T-helper 2 cell treated with Interferon-gamma antibody and Interleukin-4, amounts not matched to agents 5 μg/mL and 100 μg/mL, for 36 hours (primary cell): Measurements from ENCODE around the gene ZNF827.
A peak's percentile ranks its signal among the peaks of the same experiment; 100 is the strongest.

Experiments used
- DNase-seq: peaks from one replicate; pipeline ENCODE4 v3.0.0; 2021; ENCODE audit warnings: low spot score
- H3K27ac Mint-ChIP-seq: one replicate; pipeline ENCODE4 v1.8.0; 2021; ENCODE audit warnings: mild to moderate bottlenecking, mixed read lengths
- H3K27me3 Mint-ChIP-seq: one replicate; pipeline ENCODE4 v1.8.0; 2021; ENCODE audit warnings: low read depth, mixed read lengths
- H3K36me3 Mint-ChIP-seq: one replicate; pipeline ENCODE4 v1.8.0; 2021; ENCODE audit warnings: low read depth, mixed read lengths
- H3K4me1 Mint-ChIP-seq: one replicate; pipeline ENCODE4 v1.8.0; 2021; ENCODE audit warnings: low read depth, mixed read lengths
- H3K4me3 Mint-ChIP-seq: one replicate; pipeline ENCODE4 v1.8.0; 2022; ENCODE audit warnings: mild to moderate bottlenecking, moderate library complexity, mixed read lengths
- H3K9me3 Mint-ChIP-seq: one replicate; pipeline ENCODE4 v1.8.0; 2021; ENCODE audit warnings: mixed read lengths

Gene ZNF827

GRCh38 chr4:145938618-145939440 lies at the start of gene ZNF827:
Gene ZNF827, minus strand, starts transcription at chr4:145938823. Its CDS starts 416 bp downstream, at chr4:145938407.
- H3K4me1 Mint-ChIP-seq = peaks cover 34% of the 10 kb centered on the region
- peaks cover 5% of the 10 kb centered on the region for H3K36me3 Mint-ChIP-seq
- H3K27me3 Mint-ChIP-seq = peaks cover 7% of the 10 kb centered on the region
- peak within 1 kb of the TSS; percentile 95 for H3K4me3 Mint-ChIP-seq
- peak within 1 kb of the TSS; percentile 93 for H3K27ac Mint-ChIP-seq
- no peaks in the 10 kb centered on the region for H3K9me3 Mint-ChIP-seq
- peak; percentile 62 for DNase-seq

GRCh38 chr4:145984563-145984962 lies 45.9 kb upstream of the ZNF827 start:
- Mint-ChIP-seq H3K36me3 (no peaks in the 10 kb centered on the region), H3K9me3 (no peaks in the 10 kb centered on the region), H3K4me3 (no peak overlapping the region), H3K27me3 (peaks cover 11% of the 10 kb centered on the region), H3K4me1 (no peaks in the 10 kb centered on the region), H3K27ac (no peak overlapping the region)
- DNase-seq = no peak

GRCh38 chr4:145982791-145983190 lies 44.2 kb upstream of the ZNF827 start:
- no peak overlapping the region for H3K27ac Mint-ChIP-seq
- no peak overlapping the region for H3K4me3 Mint-ChIP-seq
- H3K4me1 Mint-ChIP-seq = no peaks in the 10 kb centered on the region
- no peaks in the 10 kb centered on the region for H3K36me3 Mint-ChIP-seq
- no peak for DNase-seq
- H3K9me3 Mint-ChIP-seq = no peaks in the 10 kb centered on the region
- peaks cover 6% of the 10 kb centered on the region for H3K27me3 Mint-ChIP-seq

- Mint-ChIP-seq H3K36me3 (no peaks in the 10 kb centered on the region), H3K4me3 (no peak overlapping the region), H3K27me3 (peaks cover 11% of the 10 kb centered on the region), H3K9me3 (no peaks in the 10 kb centered on the region), H3K4me1 (no peaks in the 10 kb centered on the region), H3K27ac (no peak overlapping the region)
- no peak for DNase-seq
Observed at GRCh38 chr4:145979160-145979559, 40.5 kb upstream of the ZNF827 start.

GRCh38 chr4:145976680-145977079 lies 38.1 kb upstream of the ZNF827 start:
- H3K36me3 Mint-ChIP-seq = no peaks in the 10 kb centered on the region
- H3K27ac Mint-ChIP-seq = no peak overlapping the region
- no peaks in the 10 kb centered on the region for H3K4me1 Mint-ChIP-seq
- no peaks in the 10 kb centered on the region for H3K9me3 Mint-ChIP-seq
- H3K4me3 Mint-ChIP-seq = no peak overlapping the region
- peaks cover 15% of the 10 kb centered on the region for H3K27me3 Mint-ChIP-seq
- no peak for DNase-seq

- peaks cover 6% of the 10 kb centered on the region for H3K27me3 Mint-ChIP-seq
- no peaks in the 10 kb centered on the region for H3K36me3 Mint-ChIP-seq
- no peak overlapping the region for H3K4me3 Mint-ChIP-seq
- DNase-seq = no peak
- H3K4me1 Mint-ChIP-seq = no peaks in the 10 kb centered on the region
- no peaks in the 10 kb centered on the region for H3K9me3 Mint-ChIP-seq
- H3K27ac Mint-ChIP-seq = no peak overlapping the region
Observed at GRCh38 chr4:145960012-145960411, 21.4 kb upstream of the ZNF827 start.

GRCh38 chr4:145957302-145957701 lies 18.7 kb upstream of the ZNF827 start:
- no peaks in the 10 kb centered on the region for H3K9me3 Mint-ChIP-seq
- no peak overlapping the region for H3K27ac Mint-ChIP-seq

GRCh38 chr4:145956288-145956890 lies 17.8 kb upstream of the ZNF827 start:
- Mint-ChIP-seq H3K9me3 (no peaks in the 10 kb centered on the region), H3K4me1 (no peaks in the 10 kb centered on the region), H3K36me3 (no peaks in the 10 kb centered on the region), H3K27ac (no peak overlapping the region), H3K4me3 (no peak overlapping the region), H3K27me3 (peaks cover 3% of the 10 kb centered on the region)
- no peak for DNase-seq

More at GRCh38 chr4:145957302-145957701, 18.7 kb upstream of the ZNF827 start:
- H3K4me1 Mint-ChIP-seq = no peaks in the 10 kb centered on the region
- no peak for DNase-seq
- H3K4me3 Mint-ChIP-seq = no peak overlapping the region
- H3K36me3 Mint-ChIP-seq = no peaks in the 10 kb centered on the region
- peaks cover 3% of the 10 kb centered on the region for H3K27me3 Mint-ChIP-seq

GRCh38 chr4:145954924-145955339 lies 16.3 kb upstream of the ZNF827 start:
- Mint-ChIP-seq H3K27ac (no peak overlapping the region), H3K4me1 (no peaks in the 10 kb centered on the region), H3K27me3 (peaks cover 5% of the 10 kb centered on the region), H3K36me3 (no peaks in the 10 kb centered on the region), H3K4me3 (no peak overlapping the region), H3K9me3 (no peaks in the 10 kb centered on the region)
- no peak for DNase-seq

- no peaks in the 10 kb centered on the region for H3K36me3 Mint-ChIP-seq
- H3K27me3 Mint-ChIP-seq = peaks cover 23% of the 10 kb centered on the region
- H3K4me1 Mint-ChIP-seq = no peaks in the 10 kb centered on the region
- no peaks in the 10 kb centered on the region for H3K9me3 Mint-ChIP-seq
- no peak overlapping the region for H3K4me3 Mint-ChIP-seq
- no peak overlapping the region for H3K27ac Mint-ChIP-seq
- no peak for DNase-seq
Observed at GRCh38 chr4:145951931-145952330, 13.3 kb upstream of the ZNF827 start.

GRCh38 chr4:145945431-145946155 lies 7.0 kb upstream of the ZNF827 start:
- no peaks in the 10 kb centered on the region for H3K36me3 Mint-ChIP-seq
- H3K27ac Mint-ChIP-seq = no peak overlapping the region
- H3K4me3 Mint-ChIP-seq = no peak overlapping the region
- no peaks in the 10 kb centered on the region for H3K9me3 Mint-ChIP-seq
- no peak for DNase-seq
- peaks cover 30% of the 10 kb centered on the region for H3K27me3 Mint-ChIP-seq
- H3K4me1 Mint-ChIP-seq = no peaks in the 10 kb centered on the region

- Mint-ChIP-seq H3K9me3 (no peaks in the 10 kb centered on the region), H3K4me1 (peaks cover 1% of the 10 kb centered on the region), H3K27me3 (peaks cover 30% of the 10 kb centered on the region), H3K36me3 (no peaks in the 10 kb centered on the region), H3K4me3 (no peak overlapping the region), H3K27ac (no peak overlapping the region)
- DNase-seq = no peak
Observed at GRCh38 chr4:145944886-145945285, 6.3 kb upstream of the ZNF827 start.

GRCh38 chr4:145939856-145940255 lies 1.2 kb upstream of the ZNF827 start:
- no peaks in the 10 kb centered on the region for H3K9me3 Mint-ChIP-seq
- DNase-seq = no peak
- H3K4me3 Mint-ChIP-seq = no peak overlapping the region
- peaks cover 5% of the 10 kb centered on the region for H3K36me3 Mint-ChIP-seq
- H3K27ac Mint-ChIP-seq = no peak overlapping the region
- H3K27me3 Mint-ChIP-seq = peaks cover 13% of the 10 kb centered on the region
- peaks cover 26% of the 10 kb centered on the region for H3K4me1 Mint-ChIP-seq

- Mint-ChIP-seq H3K9me3 (no peaks in the 10 kb centered on the region), H3K27ac (no peak overlapping the region), H3K36me3 (peaks cover 5% of the 10 kb centered on the region), H3K4me3 (peak overlapping the region; percentile 95), H3K4me1 (peaks cover 30% of the 10 kb centered on the region), H3K27me3 (peaks cover 11% of the 10 kb centered on the region)
- DNase-seq = no peak
Observed at GRCh38 chr4:145939441-145939750, 773 bp upstream of the ZNF827 start.
